Neural cell (in vitro differentiated cells): ENCODE measurements around the gene TAF11. TPM values are rescaled to one million over a fixed set of nuclear protein-coding genes. Genes with fewer than 3 reads are reported as not detected.
A peak's percentile ranks its signal among the peaks of the same experiment; 100 is the strongest.

Experiments used
- H2AFZ ChIP-seq: fragments of 200-600, 300-800 bp; sonication (generic), shearing (Covaris generic); 2 replicates; pipeline ENCODE4 v1.6.0; 2014; ENCODE audit warnings: low read depth, mild to moderate bottlenecking, antibody characterized with exemption, low read length, moderate library complexity
- H3F3A ChIP-seq: fragments of 200-600 bp; shearing (Covaris generic); 2 replicates; pipeline ENCODE4 v1.6.1; 2016; ENCODE audit warnings: mild to moderate bottlenecking, moderate library complexity, mixed read lengths, antibody characterized with exemption, low read length; ENCODE audit not compliant: insufficient read depth, poor library complexity, severe bottlenecking
- H3K27ac ChIP-seq: fragments of 200-600, 300-800 bp; sonication (generic), shearing (Covaris generic); 2 replicates; pipeline ENCODE4 v1.5.1; 2014; ENCODE audit warnings: mild to moderate bottlenecking, low read length, moderate library complexity
- H3K27me3 ChIP-seq: fragments of 300-800, 200-600 bp; sonication (generic), shearing (Covaris generic); 2 replicates; pipeline ENCODE4 v1.6.0; 2014; ENCODE audit warnings: mild to moderate bottlenecking, low read depth, low read length, moderate library complexity; ENCODE audit not compliant: insufficient read depth
- H3K36me3 ChIP-seq: fragments of 300-800, 200-600 bp; sonication (generic), shearing (Covaris generic); 2 replicates; pipeline ENCODE4 v1.5.1; 2014; ENCODE audit warnings: mild to moderate bottlenecking, antibody characterized with exemption, low read length, moderate library complexity; ENCODE audit not compliant: insufficient read depth
- H3K4me2 ChIP-seq: fragments of 300-800, 200-600 bp; sonication (generic), shearing (Covaris generic); 2 replicates; pipeline ENCODE4 v1.6.0; 2014; ENCODE audit warnings: mild to moderate bottlenecking, low read length
- H3K4me3 ChIP-seq: fragments of 300-800, 200-600 bp; sonication (generic), shearing (Covaris generic); 2 replicates; pipeline ENCODE4 v1.5.1; 2014; ENCODE audit warnings: mild to moderate bottlenecking, low read length, moderate library complexity
- H3K79me2 ChIP-seq: fragments of 200-600 bp; shearing (Covaris generic); replicated peaks from 2 replicates; pipeline ENCODE4 v1.6.0; 2014; ENCODE audit warnings: mild to moderate bottlenecking, low read length, moderate library complexity; ENCODE audit not compliant: insufficient read depth
- H3K9ac ChIP-seq: fragments of 300-800, 200-600 bp; sonication (generic), shearing (Covaris generic); 2 replicates; pipeline ENCODE4 v1.6.1; 2016; ENCODE audit warnings: mild to moderate bottlenecking, low read length, mixed read lengths
- H3K9me2 ChIP-seq: fragments of 200-600 bp; shearing (Covaris generic); 2 replicates; pipeline ENCODE4 v1.6.1; 2016; ENCODE audit warnings: mild to moderate bottlenecking, low read length, mixed read lengths; ENCODE audit not compliant: insufficient read depth
- H3K9me3 ChIP-seq: fragments of 200-600, 300-800 bp; sonication (generic), shearing (Covaris generic); 2 replicates; pipeline ENCODE4 v1.6.1; 2016; ENCODE audit warnings: mild to moderate bottlenecking, mixed run types, low read length, moderate library complexity, mixed read lengths
- H4K20me1 ChIP-seq: fragments of 200-600 bp; shearing (Covaris generic); 2 replicates; pipeline ENCODE4 v1.6.1; 2016; ENCODE audit warnings: mild to moderate bottlenecking, mixed run types; ENCODE audit not compliant: insufficient read depth
- CTCF ChIP-seq: fragments of 450-650 bp; IDR thresholded peaks from 2 replicates; pipeline ENCODE4 v1.5.1; 2014; ENCODE audit warnings: antibody characterized with exemption, mild to moderate bottlenecking, moderate library complexity; ENCODE audit not compliant: poor library complexity, severe bottlenecking
- EP300 ChIP-seq: fragments of 450-650 bp; conservative IDR thresholded peaks from 2 replicates; pipeline ENCODE4 v1.6.1; 2014; ENCODE audit warnings: antibody characterized with exemption, mild to moderate bottlenecking, moderate library complexity; ENCODE audit not compliant: poor library complexity, severe bottlenecking
- EZH2 ChIP-seq: fragments of 200-600, 300-800 bp; shearing (Covaris generic), sonication (generic); IDR thresholded peaks from 2 replicates; pipeline ENCODE4 v1.6.1; 2014; ENCODE audit warnings: antibody characterized with exemption, low read length, borderline replicate concordance, mild to moderate bottlenecking; ENCODE audit not compliant: insufficient read depth, poor library complexity, severe bottlenecking
- MXI1 ChIP-seq: fragments of 450-650 bp; conservative IDR thresholded peaks from 2 replicates; pipeline ENCODE4 v1.6.1; 2014; ENCODE audit warnings: antibody characterized with exemption, mild to moderate bottlenecking; ENCODE audit not compliant: poor library complexity, severe bottlenecking
- POLR2AphosphoS5 ChIP-seq: IDR thresholded peaks from 2 replicates; pipeline ENCODE4 v1.6.1; 2012
- RAD21 ChIP-seq: fragments of 450-650 bp; conservative IDR thresholded peaks from 2 replicates; pipeline ENCODE4 v1.6.1; 2014; ENCODE audit warnings: antibody characterized with exemption, mild to moderate bottlenecking, moderate library complexity
- REST ChIP-seq: IDR thresholded peaks from 2 replicates; pipeline ENCODE4 v1.6.1; 2012; ENCODE audit warnings: borderline replicate concordance
- SMC3 ChIP-seq: fragments of 450-650 bp; conservative IDR thresholded peaks from 2 replicates; pipeline ENCODE4 v1.6.1; 2014; ENCODE audit warnings: antibody characterized with exemption, mild to moderate bottlenecking, moderate library complexity; ENCODE audit not compliant: poor library complexity
- TAF1 ChIP-seq: IDR thresholded peaks from 2 replicates; pipeline ENCODE4 v1.6.1; 2012; ENCODE audit warnings: low read depth
- polyA plus RNA-seq: library from polyadenylated mRNA; depleted of rRNA; stranded (reverse); fragments of >200 nt; gene quantifications from 2 replicates; pipeline ENCODE4 v1.2.3, GENCODE V29; 2014

The TAF11 gene
- polyA plus RNA-seq, 1 donor from 2014 or later: 115 TPM

GRCh38 chr6:34890533-34890925, 2.7 kb upstream of the TAF11 start:
- Histone ChIP-seq H2AFZ (no peak overlapping the region), H3K27ac (no peak overlapping the region), H3K9me3 (no peaks in the 10 kb centered on the region), H3K9ac (peak overlapping the region; percentile 85), H4K20me1 (no peaks in the 10 kb centered on the region), H3K36me3 (no peaks in the 10 kb centered on the region), H3K4me3 (peak overlapping the region; percentile 75), H3K79me2 (peaks cover 48% of the 10 kb centered on the region), H3K4me2 (peak overlapping the region; percentile 79), H3K9me2 (no peaks in the 10 kb centered on the region), H3K27me3 (no peaks in the 10 kb centered on the region), H3F3A (peaks cover 5% of the 10 kb centered on the region)
- TF ChIP-seq RAD21: no peak
- no peak for TF ChIP-seq CTCF
- TF ChIP-seq REST: no peak
- TF ChIP-seq SMC3: no peak
- no peak for TF ChIP-seq POLR2AphosphoS5
- no peak for TF ChIP-seq EZH2
- TF ChIP-seq TAF1: no peak

GRCh38 chr6:34888874-34889555, 1.2 kb upstream of the TAF11 start, which contains the start of gene ANKS1A:
ANKS1A (plus strand) TSS chr6:34889255; CDS start chr6:34889403, 148 bp downstream.
- peak within 1 kb of the TSS; percentile 85 for H2AFZ ChIP-seq
- peak within 1 kb of the TSS; percentile 100 for H3K4me2 ChIP-seq
- no peaks in the 10 kb centered on the region for H3K9me3 ChIP-seq
- no peaks in the 10 kb centered on the region for H3K36me3 ChIP-seq
- peak within 1 kb of the TSS; percentile 85 for H3K9ac ChIP-seq
- peak within 1 kb of the TSS; percentile 82 for H3K27ac ChIP-seq
- no peaks in the 10 kb centered on the region for H3K27me3 ChIP-seq
- no peaks in the 10 kb centered on the region for H4K20me1 ChIP-seq
- peaks cover 38% of the 10 kb centered on the region for H3K79me2 ChIP-seq
- peak within 1 kb of the TSS; percentile 75 for H3K4me3 ChIP-seq
- TF ChIP-seq SMC3: peak; percentile 8
- TF ChIP-seq RAD21: peak; percentile 20
- peak; percentile 64 for TF ChIP-seq EP300
- TF ChIP-seq REST: peak; percentile 84
- peak; percentile 60 for TF ChIP-seq TAF1
- TF ChIP-seq CTCF: no peak
- TF ChIP-seq MXI1: peak; percentile 60
- no peak for TF ChIP-seq EZH2
- TF ChIP-seq POLR2AphosphoS5: peak; percentile 97
- no peaks in the 10 kb centered on the region for H3K9me2 ChIP-seq
- H3F3A ChIP-seq: peaks cover 5% of the 10 kb centered on the region
